ENCODE results near the gene EXD1. TPM values are rescaled to one million over a fixed set of nuclear protein-coding genes. Genes with fewer than 3 reads are reported as not detected.
"Not testable (repeated sequence)": the region's sequence is repeated elsewhere in the genome, so short reads cannot be mapped to it uniquely, and the experiment has no call there.

Gene EXD1
- total RNA-seq, 1 donor from 2014 or later: not detected

DNA sequence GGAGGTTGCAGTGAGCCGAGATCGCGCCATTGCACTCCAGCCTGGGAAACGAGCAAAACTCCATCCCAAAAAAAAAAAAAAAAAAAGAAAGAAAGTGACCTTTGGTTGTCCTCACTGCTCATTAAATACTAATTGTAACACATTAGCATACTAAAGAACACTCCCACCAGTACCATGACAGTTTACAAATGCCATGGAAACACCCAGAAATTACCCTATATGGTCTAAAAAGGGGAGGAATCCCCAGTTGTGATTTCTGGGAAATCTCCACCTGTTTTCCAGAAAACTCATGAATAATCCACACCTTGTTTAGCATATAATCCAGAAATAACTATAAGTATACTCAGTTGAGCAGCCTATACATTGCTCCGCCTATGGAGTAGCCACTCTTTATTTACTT lies 90.9 kb downstream of the EXD1 start:
- no peak for ATAC-seq

DNA sequence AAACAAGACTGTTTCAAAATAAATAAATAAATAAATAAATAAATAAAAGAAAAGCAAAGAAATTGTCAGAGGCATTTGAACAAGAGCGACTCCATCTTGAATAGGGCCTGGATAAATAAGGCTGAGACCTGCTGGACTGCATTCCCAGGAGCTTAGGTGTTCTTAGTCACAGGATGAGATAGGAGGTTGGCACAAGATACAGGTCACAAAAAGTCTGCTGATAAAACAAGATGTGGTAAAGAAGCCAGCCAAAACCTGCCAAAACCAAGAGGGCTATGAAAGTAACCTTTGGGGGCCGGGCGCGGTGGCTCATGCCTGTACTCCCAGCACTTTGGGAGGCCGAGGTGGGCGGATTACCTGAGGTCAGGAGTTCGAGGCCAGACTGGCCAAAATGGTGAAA lies 91.4 kb downstream of the EXD1 start:
- peak; percentile 63 for ATAC-seq

- ATAC-seq: not testable (repeated sequence)
These were observed 95.0 kb downstream of the EXD1 start for GRCh38 chr15:41135580-41135979.

DNA sequence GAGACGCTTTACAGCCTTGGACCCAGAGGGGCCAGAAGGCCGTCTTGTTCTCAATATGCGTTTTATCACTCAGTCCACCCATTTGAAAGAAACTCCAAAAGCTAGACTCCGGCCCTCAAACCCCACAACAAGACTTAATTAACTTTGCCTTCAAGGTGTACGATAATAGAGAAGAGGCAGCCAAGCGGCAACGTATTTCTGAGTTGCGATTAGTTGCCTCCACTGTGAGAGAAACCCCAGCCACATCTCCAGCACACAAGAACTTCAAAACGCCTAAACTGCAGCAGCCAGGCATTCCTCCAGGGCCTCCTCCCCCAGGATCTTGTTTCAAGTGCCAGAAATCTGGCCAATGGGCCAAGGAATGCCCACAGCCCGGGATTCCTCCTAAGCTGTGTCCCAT lies 97.1 kb downstream of the EXD1 start:
- no peak for ATAC-seq

Other genes starting within 250 kb of the EXD1 start
- 20.6 TPM for gene INO80, start 114.5 kb downstream of the EXD1 start, total RNA-seq
- gene CHP1, start 511 bp upstream of the EXD1 start, total RNA-seq: 138 TPM
- gene OIP5, start 101.8 kb upstream of the EXD1 start, total RNA-seq: 6.4 TPM
- gene NUSAP1, start 102.1 kb upstream of the EXD1 start, total RNA-seq: 39.1 TPM
- gene NDUFAF1, start 171.7 kb upstream of the EXD1 start, total RNA-seq: 13.3 TPM
- gene RTF1, start 186.3 kb upstream of the EXD1 start, total RNA-seq: 21.4 TPM